GM11168 (cell line): ENCODE measurements around the gene TTC9C.
"Not testable (repeated sequence)": the region's sequence is repeated elsewhere in the genome, so short reads cannot be mapped to it uniquely, and the experiment has no call there.

Experiments used
- in situ Hi-C: fragments of 300-500 bp; cut with MboI; formaldehyde crosslinking; loops from one replicate; pipeline ENCODE4 v1.12.0; 2022; ENCODE audit warnings: low sequenced_read_pairs; ENCODE audit not compliant: unreplicated experiment

TTC9C gene

GRCh38 chr11:62728171-62728988 lies at the start of gene TTC9C:
TSS of gene TTC9C (plus strand) at chr11:62728486. CDS start at chr11:62728849, 363 bp downstream.
- in situ Hi-C loops, result no loop called here

- in situ Hi-C loops, result no loop called here
Measured at GRCh38 chr11:62678770-62679696, 49.3 kb upstream of the TTC9C start, which contains the start of gene UBXN1. TSS of gene UBXN1 (minus strand) at chr11:62679073. CDS start at chr11:62678923, 150 bp downstream.

GRCh38 chr11:62680825-62681240 lies 47.5 kb upstream of the TTC9C start:
- in situ Hi-C loops, result no loop called here

DNA sequence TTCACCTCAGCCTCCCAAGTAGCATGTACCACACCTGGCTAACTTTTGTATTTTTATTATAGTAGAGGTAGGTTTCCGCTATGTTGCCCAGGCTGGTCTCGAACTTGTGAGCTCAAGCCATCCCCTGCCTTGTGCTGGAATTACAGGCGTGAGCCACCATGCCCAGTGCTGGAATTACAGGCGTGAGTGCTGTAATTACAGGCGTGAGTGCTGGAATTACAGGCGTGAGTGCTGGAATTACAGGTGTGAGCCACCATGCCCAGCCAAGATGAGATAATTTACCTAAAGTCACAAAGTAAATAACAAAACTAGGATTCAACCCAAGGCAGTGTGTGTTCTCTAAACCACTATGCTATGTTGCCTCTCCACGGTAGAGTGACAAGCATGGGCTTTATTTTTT lies 45.8 kb upstream of the TTC9C start:
- in situ Hi-C loops, result no loop called here

- in situ Hi-C loops, result no loop called here
Measured at GRCh38 chr11:62687508-62688396, 40.5 kb upstream of the TTC9C start.

- in situ Hi-C loops, result no loop called here
Measured at GRCh38 chr11:62688491-62688890, 39.8 kb upstream of the TTC9C start.

GRCh38 chr11:62689421-62690183 lies 38.7 kb upstream of the TTC9C start, which contains the start of gene LRRN4CL:
TSS of gene LRRN4CL (minus strand) at chr11:62689530. CDS start at chr11:62688508, 1,022 bp downstream.
- in situ Hi-C loops, result no loop called here

DNA sequence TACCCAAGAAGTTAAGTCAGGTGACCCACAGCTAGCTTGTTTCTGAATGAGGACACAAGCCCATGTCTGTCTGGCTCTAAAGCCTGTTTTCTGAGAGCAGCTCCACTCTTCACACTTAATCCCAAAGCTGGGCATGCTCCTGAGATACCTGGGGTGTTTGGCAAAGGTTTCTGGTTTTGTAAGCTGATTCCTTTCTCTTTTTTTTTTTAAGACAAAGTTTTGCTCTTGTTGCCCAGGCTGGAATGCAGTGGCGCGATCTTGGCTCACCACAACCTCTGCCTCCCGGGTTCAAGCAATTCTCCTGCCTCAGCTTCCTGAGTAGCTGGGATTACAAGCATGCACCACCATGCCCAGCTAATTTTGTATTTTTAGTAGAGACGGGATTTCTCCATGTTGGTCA lies 34.7 kb upstream of the TTC9C start:
- in situ Hi-C loops, result not testable (repeated sequence)

- in situ Hi-C loops, result no loop called here
Measured at GRCh38 chr11:62694455-62695167, 33.7 kb upstream of the TTC9C start.

DNA sequence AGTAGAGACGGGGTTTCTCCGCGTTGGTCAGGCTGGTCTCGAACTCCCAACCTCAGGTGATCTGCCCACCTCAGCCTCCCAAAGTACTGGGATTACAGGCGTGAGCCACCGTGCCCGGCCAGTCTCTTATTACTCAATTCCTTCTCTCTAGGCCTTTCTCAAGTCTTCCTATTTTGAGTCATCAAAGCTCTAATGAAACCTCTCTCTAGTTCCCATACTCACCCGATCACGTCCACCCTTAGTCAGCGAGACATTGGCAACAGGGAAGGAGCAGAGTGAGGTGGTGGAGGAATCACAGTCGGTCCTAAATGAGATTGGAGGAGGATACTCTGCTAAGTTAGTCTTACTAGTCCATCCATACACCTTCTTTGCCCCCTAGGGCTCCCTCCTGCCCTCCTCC lies 26.0 kb upstream of the TTC9C start:
- in situ Hi-C loops, result no loop called here

DNA sequence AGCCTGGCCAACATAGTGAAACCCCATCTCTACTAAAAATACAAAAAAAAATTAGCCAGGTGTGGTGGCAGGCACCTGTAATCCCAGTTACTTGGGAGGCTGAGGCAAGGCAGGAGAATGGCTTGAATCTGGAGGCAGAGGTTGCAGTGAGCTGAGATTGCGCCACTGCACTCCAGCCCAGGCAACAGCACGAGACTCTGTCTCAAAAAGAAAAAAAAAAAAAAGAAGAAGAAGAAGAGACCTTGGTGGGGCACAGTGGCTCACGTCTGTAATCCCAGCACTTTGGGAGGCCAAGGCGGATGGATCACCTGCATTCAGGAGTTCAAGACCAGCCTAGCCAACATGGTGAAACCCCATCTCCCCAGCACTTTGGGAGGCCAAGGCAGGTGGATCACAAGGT lies 24.4 kb upstream of the TTC9C start:
- in situ Hi-C loops, result not testable (repeated sequence)

DNA sequence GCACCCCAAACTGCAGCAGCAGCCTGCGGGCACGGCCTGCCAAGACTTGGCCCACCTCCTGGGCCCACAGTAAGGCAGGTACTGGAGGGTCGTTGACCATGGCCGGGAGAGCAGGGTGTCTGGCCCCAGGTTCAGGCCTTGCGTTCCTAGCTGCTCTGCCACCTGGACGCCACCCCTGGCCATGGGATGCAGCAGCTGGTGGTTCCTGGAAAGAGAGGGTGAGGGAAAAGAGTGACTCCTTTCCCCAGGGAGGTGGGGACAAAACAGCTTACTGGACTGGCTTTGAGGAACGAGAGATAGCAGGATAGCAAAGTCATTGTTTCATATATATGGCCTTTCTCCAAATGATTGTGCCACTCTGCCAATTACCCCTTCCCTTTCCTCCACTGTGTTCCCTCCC lies 22.9 kb upstream of the TTC9C start:
- in situ Hi-C loops, result no loop called here

- in situ Hi-C loops, result no loop called here
Measured at GRCh38 chr11:62705880-62706849, 22.1 kb upstream of the TTC9C start.

GRCh38 chr11:62706850-62707247 lies 21.4 kb upstream of the TTC9C start:
- in situ Hi-C loops, result no loop called here

DNA sequence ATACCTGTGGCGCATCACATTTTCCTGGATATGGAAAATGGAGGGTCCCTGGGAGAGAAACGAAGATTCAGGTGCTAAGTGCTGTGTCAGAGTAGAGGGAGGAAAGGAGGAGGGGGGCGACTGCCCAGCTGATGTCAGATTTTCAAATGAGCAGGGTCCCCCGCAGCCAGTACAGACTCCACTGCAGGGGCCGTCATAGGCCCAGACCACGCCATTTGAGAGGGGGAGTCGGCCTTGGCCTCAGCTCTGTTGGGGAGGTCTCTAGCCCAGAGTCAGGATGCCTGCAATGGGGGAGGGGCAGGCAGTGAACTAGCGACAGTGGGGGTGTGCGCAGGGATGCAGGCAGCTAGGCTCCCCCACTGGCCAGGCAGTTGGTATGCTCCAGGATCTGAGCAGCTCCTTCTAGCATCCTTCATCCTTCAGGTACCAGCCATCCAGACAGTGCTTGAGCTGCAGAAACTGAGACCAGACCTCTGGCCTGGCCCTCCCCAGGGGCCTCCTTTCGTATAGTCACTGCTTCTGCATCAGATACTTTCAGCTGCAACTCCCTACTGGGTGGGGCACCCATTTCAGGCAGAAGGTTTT lies 20.9 kb upstream of the TTC9C start, which contains the start of the genes BSCL2 and GNG3:
TSS of gene BSCL2 (minus strand) at position 148 of the 585 bp plus-strand sequence. CDS start 229 bp downstream, outside the sequence.
TSS of gene GNG3 (plus strand) at position 400 of the 585 bp plus-strand sequence. CDS start 620 bp downstream, outside the sequence.
- in situ Hi-C loops, result no loop called here

- in situ Hi-C loops, result no loop called here
Measured at GRCh38 chr11:62708392-62708791, 19.9 kb upstream of the TTC9C start.

- in situ Hi-C loops, result no loop called here
Measured at GRCh38 chr11:62708793-62709192, 19.5 kb upstream of the TTC9C start.
